ENCODE measurements around the gene TTC28. TPM values are rescaled to one million over a fixed set of nuclear protein-coding genes. Genes with fewer than 3 reads are reported as not detected.
"Not testable (repeated sequence)": the region's sequence is repeated elsewhere in the genome, so short reads cannot be mapped to it uniquely, and the experiment has no call there.

Gene TTC28
- total and polyA plus RNA-seq, 8 donors: 2.2 to 18.6 (median 11.5) TPM

DNA sequence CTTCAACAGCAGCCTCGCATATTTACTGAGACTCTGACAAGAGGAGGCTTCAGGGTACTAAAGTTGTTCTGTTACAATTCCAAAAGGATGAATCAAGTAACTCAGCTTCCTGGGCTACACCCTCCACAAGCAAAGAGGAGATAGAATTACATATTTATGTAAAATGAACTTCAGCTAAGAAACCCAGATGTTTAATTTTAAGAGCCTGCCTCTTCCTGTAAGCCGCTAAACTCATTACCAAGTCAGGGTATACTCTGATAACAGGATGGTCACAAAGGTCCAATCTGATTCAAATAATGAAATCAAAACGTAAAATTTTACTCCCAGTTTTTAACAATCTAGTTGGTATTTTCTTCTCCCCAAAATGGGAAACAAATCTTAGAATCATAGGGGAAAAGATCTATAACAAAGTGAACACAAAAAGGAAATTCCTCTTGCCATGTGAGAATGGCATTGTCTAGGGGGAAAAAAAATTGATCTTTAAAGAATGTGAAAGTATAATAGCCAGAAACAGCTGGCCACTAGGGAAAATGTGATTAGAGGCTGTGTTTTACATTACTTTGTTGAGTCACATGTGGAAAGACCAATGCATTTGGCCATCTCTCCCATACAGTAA, 31.0 kb upstream of the TTC28 start:
- Histone ChIP-seq H3K9me3 (no peaks in the 10 kb centered on the region), H3K4me1 (no peaks in the 10 kb centered on the region), H3K27ac (peak overlapping the region in 1 of 4 donors; percentile 2), H3K4me3 (no peak overlapping the region), H3K27me3 (no peaks in the 10 kb centered on the region), H3K36me3 (no peaks in the 10 kb centered on the region)
- TF ChIP-seq, protein P1, sequence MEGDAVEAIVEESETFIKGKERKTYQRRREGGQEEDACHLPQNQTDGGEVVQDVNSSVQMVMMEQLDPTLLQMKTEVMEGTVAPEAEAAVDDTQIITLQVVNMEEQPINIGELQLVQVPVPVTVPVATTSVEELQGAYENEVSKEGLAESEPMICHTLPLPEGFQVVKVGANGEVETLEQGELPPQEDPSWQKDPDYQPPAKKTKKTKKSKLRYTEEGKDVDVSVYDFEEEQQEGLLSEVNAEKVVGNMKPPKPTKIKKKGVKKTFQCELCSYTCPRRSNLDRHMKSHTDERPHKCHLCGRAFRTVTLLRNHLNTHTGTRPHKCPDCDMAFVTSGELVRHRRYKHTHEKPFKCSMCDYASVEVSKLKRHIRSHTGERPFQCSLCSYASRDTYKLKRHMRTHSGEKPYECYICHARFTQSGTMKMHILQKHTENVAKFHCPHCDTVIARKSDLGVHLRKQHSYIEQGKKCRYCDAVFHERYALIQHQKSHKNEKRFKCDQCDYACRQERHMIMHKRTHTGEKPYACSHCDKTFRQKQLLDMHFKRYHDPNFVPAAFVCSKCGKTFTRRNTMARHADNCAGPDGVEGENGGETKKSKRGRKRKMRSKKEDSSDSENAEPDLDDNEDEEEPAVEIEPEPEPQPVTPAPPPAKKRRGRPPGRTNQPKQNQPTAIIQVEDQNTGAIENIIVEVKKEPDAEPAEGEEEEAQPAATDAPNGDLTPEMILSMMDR (IDR thresholded peaks at IDR 0.05): no peak
- DNase-seq: no peak
- ATAC-seq: peak in 2 of 4 donors; percentile 35 to 40
- no peak for FAIRE-seq
- WGBS, 2 donors: 80 to 86% methylated on average over 3 of the region's 3 CpGs
- intact Hi-C loops (cut with DNase I): no loop called here

DNA sequence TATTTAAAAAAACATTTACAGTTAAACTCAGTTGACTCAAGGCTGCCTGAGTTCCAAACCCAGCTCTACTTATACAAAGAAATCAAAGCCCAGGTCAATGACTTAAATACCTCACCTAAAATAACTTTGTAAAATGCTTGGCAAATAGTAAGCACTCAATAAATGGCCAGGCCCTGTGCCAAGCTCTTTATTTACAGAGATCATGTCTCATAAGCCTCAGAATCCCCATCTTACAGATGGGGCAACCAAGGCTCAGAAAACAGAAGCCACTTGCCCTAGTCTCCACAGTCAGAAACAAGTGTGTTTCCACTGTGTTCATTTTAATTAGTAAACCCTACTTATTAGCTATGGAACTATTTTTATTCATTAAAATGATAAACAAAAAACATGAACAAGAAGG, 30.5 kb upstream of the TTC28 start:
- Histone ChIP-seq H3K4me3 (no peak overlapping the region), H3K36me3 (no peaks in the 10 kb centered on the region), H3K27me3 (no peaks in the 10 kb centered on the region), H3K27ac (peak overlapping the region in 1 of 4 donors; percentile 2), H3K9me3 (no peaks in the 10 kb centered on the region), H3K4me1 (no peaks in the 10 kb centered on the region)
- FAIRE-seq (no peak), DNase-seq (no peak), ATAC-seq (no peak)
- TF ChIP-seq, protein P1 (IDR thresholded peaks at IDR 0.05): no peak
- intact Hi-C loops (cut with DNase I): no loop called here

DNA sequence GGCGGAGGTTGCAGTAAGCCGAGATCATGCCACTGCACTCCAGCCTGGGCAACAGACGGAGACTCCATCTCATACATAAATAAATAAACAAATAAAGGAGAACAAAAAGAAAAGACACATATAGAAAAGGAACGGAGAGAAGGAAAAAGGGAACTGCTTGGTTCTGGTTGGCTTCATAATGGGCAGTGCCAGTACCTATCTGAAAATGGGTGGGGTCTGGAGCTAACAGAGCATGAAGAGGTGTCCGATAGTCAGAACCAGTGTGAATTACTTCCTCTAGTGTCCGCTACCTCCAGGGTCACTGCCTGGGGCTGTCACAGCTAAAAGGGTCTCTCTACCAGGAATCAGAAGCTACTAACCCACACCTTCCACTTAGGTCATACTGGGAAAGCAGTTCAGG, 27.2 kb upstream of the TTC28 start:
- no peaks in the 10 kb centered on the region for H3K4me1 ChIP-seq
- no peak for FAIRE-seq
- intact Hi-C loops (cut with DNase I): no loop called here
- DNase-seq: no peak
- ATAC-seq: no peak
- H3K27me3 ChIP-seq: no peaks in the 10 kb centered on the region
- TF ChIP-seq, protein P1 (IDR thresholded peaks at IDR 0.05): no peak
- no peaks in the 10 kb centered on the region for H3K9me3 ChIP-seq
- H3K27ac ChIP-seq: no peak overlapping the region
- 92 to 95% methylated on average over 6 of the region's 6 CpGs for WGBS, 2 donors
- H3K4me3 ChIP-seq: no peak overlapping the region
- H3K36me3 ChIP-seq: no peaks in the 10 kb centered on the region

DNA sequence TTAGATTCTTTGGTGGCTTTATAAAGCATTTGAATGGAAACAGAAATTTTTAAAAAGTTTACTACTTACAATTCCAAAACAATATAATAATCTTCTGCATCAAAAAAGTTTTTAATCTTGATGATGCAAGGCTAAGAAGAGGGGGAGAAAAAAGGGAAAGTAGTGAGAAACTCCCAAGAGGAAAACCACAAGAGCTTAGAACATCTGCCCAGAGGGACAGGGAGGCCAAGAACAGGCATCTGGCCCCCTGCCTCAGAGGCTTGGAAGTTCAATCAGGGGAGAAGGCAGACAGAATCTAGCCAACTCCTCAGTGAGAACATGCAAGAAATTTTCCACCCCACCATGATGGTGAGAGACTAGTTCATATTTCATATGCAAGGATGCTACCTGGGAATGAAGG, 23.8 kb upstream of the TTC28 start:
- intact Hi-C loops (cut with DNase I): no loop called here
- no peaks in the 10 kb centered on the region for H3K27me3 ChIP-seq
- no peak for ATAC-seq
- TF ChIP-seq, protein P1 (IDR thresholded peaks at IDR 0.05): no peak
- H3K4me1 ChIP-seq: no peaks in the 10 kb centered on the region
- no peaks in the 10 kb centered on the region for H3K9me3 ChIP-seq
- no peak overlapping the region for H3K27ac ChIP-seq
- no peak overlapping the region for H3K4me3 ChIP-seq
- FAIRE-seq: no peak
- no peaks in the 10 kb centered on the region for H3K36me3 ChIP-seq
- no peak for DNase-seq

DNA sequence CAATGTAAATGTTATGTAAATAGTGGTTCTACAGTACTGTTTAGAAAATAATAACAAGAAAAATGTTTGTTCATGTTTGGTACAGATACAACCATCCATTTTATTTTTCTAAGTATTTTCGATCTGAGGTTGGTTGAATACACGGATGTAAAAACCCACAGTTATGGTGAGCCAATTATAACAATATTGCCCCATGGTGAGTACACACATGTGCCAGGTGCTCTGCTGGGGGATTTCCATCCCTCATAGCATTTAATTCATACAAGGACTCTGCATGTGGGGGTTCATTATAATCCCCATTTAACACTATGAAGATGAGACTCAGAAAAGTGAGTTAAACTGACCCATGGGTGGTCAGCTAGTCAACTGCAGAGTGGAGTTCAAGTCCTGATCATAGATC, 23.3 kb upstream of the TTC28 start:
- no peak for FAIRE-seq
- WGBS, 2 donors: 91 to 97% methylated on average over 2 of the region's 2 CpGs
- DNase-seq: no peak
- intact Hi-C loops (cut with DNase I): no loop called here
- Histone ChIP-seq H3K27me3 (no peaks in the 10 kb centered on the region), H3K36me3 (no peaks in the 10 kb centered on the region), H3K9me3 (no peaks in the 10 kb centered on the region), H3K27ac (no peak overlapping the region), H3K4me1 (no peaks in the 10 kb centered on the region), H3K4me3 (no peak overlapping the region)
- ATAC-seq: no peak
- TF ChIP-seq, protein P1 (IDR thresholded peaks at IDR 0.05): no peak

DNA sequence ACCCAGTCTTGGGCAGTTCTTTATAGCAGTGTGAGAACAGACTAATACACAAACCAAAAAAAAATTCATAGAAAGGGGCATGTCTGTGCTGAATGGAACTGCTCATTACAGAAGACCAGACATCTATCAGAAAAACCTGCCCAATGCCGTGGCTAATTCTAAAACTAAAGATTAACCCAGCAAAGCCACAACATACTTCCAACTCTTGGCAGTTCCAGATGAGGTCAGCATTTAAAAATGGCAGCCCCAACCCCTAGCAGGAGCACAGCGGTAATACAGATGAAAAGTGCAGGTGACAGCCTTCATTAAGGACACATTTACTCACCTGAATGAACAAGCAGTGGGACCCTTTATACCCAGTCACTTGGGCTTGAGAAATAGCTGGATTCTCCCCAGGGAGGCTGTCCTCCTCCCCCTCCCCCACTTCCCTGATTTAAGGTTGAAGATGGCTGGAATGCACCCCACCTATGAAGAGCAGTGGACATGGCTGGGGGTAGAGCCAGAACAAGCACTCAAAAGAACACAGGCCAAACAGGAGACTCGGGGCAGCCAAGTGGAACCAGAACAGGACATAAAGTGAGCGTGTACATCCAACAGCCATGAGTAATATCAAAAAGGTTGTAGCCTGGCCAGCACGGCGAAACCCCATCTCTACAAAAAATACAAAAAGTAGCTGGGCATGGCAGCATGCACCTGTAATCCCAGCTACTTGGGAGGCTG, 13.6 kb upstream of the TTC28 start:
- ATAC-seq; H3K27me3 ChIP-seq; H3K9me3 ChIP-seq; H3K36me3 ChIP-seq; intact Hi-C loops (cut with DNase I); DNase-seq; H3K27ac ChIP-seq; H3K4me3 ChIP-seq; H3K4me1 ChIP-seq; FAIRE-seq: not testable (repeated sequence)
- 88 to 90% methylated on average over 6 of the region's 6 CpGs for WGBS, 2 donors

DNA sequence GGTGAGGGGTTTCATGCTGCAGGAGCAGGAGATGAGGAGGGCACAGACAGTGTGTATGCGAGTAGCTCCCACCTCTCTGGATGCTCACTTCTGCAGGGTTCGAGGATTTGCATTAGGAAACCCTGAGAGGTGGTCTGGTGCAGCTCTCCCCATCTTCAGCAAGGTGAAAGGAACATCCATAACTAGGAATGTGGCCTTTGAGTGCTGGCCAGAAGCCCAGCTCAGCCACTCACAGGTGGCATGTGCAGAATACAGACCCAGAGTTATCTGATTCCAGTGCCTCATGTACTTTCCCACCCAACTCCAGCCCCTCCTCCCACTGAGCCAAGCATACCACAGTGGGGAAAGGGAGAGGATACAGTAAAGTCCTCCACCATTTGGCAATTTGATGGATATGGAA, 10.2 kb upstream of the TTC28 start:
- FAIRE-seq; H3K27me3 ChIP-seq; H3K9me3 ChIP-seq; intact Hi-C loops (cut with DNase I); H3K4me3 ChIP-seq; H3K36me3 ChIP-seq; ATAC-seq; H3K27ac ChIP-seq; H3K4me1 ChIP-seq; DNase-seq: not testable (repeated sequence)
- 100% methylated on average over 2 of the region's 2 CpGs for WGBS, 2 donors
